SIG-M5 (cell line): ENCODE measurements around the gene PEX3.
"Not testable (repeated sequence)": the region's sequence is repeated elsewhere in the genome, so short reads cannot be mapped to it uniquely, and the experiment has no call there.

Experiments
- DNase-seq: peaks from one replicate; lab custom pipeline; 2025; lab: John Stamatoyannopoulos, UW

Gene PEX3

GRCh38 chr6:143507358-143508145 is 56.9 kb downstream of the PEX3 start:
- DNase-seq = no peak

GRCh38 chr6:143510326-143510725 is 59.7 kb downstream of the PEX3 start:
- DNase-seq = not testable (repeated sequence)

DNA sequence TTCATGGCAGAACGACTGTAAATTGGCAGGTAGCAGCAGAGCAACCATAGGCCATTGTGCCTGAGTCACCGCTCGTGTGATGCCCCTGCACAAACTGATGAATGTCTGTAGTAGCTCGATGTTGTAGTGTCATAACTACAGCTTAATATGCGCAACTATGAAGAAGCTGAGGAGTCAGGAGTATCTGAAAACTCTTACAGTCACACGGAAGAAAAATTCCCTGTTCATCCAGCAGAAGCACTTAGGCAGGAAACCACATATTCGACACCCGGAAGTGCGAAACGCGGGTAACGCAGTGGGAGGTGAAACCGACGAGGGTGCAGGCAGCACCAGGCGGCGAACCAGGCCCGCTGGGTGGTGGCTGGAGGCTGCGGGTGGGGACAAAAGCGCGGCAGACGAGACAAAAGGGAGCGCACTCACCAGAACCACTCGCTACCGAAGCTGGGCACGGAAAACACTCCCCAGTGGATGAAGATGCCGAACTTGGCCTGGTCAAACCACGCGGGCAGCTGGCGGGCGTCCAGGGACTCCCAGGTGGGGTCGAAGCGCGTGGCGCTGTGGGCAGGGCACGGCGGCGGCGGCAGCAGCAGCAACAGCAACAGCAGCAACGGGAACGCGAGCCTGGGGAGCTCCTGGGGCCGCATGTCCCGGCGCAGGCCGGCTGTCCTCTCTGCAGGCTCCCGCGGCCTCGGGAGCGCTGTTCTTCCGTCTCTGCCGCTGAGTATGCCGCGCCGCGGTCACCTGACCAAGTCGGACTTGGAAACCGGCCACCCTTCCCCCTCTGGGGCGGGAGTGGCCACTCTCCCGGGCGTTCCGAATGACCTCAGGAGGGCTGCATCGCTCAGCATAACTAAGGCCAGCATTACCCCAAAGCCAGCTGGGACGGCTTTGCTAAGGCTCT is 60.6 kb downstream of the PEX3 start, which contains the start of gene FUCA2:
Gene FUCA2, minus strand, starts transcription at position 730 of the 901 bp plus-strand sequence. Its CDS starts 86 bp downstream, at position 644.
- no peak for DNase-seq

- DNase-seq = no peak
Measured at GRCh38 chr6:143513410-143513809, 62.8 kb downstream of the PEX3 start.

DNA sequence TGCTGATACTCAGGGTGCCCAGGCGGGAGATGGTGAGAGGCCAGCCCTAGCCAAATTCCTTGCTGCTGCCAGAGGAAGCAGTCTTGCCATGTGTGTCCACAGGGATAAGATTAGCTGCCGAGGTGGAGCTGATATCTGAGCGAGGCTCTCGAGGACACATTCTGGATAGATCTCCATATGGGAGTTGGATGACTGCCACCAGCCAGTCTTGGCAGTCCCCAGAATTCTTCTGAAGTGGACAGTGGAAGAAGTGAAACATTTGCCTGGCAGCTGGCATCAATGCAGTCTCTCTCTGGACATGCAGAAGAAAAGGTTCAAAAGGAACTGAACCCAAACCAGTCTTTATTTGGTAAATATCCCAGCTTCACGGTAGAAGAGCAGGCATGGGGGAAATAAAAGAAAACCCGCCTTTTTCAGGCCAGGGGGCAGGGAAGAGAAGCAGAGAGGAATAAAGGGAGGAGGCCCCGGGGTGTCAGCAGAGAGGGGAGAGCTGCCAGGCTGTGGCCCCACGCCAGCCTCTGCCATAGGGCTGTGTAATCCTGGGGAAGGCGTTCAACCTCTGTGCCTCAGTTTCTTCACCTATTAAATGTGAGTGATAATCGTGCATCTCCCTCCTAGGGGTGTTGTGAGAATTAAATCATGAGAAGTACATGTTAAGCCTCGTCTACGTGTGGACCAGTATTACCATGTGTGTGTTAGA is 64.6 kb downstream of the PEX3 start:
- DNase-seq = no peak

- DNase-seq = no peak
Measured at GRCh38 chr6:143515766-143516355, 65.3 kb downstream of the PEX3 start.

DNA sequence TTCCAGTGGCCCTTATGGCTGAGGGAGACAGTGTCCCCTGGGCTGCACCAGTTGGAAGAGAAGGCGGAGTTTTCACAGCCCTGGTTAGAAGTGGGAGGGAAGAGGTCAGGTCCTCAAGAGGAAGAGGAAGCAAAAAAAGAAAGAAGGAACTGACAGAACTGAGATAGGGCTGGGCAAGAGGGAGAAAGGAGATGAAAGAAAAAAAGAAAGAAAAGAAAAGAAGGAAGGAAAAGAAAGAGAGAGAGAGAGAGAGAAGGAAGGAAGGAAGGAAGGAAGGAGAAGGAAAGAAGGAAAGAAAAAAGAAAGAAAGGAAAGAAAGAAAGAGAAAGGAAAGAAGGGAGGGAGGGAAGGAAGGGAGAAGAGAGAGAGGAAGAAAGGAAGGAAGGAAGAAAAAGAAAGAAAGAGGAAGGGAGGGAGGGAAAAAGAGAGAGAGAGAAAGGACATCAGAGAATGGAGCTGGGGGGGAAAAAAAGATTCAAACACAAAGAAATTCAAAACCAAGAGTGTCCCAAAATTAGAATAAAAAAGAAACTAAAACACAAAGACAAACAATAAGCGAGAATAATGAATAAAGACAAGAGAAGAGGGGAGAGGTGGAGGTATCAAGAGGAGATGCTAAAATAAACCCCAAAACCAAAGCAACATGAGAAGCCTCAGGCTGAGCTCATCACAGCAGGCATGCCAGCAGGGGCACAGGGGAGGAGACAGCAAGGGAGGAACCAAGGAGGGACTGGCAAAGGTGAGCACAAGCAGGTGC is 66.3 kb downstream of the PEX3 start:
- no peak for DNase-seq

- no peak for DNase-seq
Measured at GRCh38 chr6:143517447-143517773, 66.8 kb downstream of the PEX3 start.

- no peak for DNase-seq
Measured at GRCh38 chr6:143522039-143522600, 71.5 kb downstream of the PEX3 start.

DNA sequence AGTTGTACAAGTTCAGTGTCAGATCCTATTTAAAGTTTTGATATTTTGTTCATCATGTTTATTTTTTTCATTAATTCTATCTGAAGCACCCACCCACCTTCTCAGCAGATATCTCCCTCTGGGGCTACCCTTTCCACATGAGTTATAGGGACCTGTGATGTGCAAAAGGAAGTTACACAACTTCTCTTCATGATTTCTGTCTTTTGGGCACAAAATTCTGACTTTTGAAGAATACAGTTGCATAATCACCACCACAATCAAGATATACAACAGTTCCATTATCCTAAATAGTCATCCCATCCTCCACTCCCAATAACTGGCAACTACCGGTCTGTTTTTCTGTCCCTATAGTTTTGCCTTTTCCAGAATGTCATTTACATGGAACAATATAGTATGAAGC is 74.8 kb downstream of the PEX3 start:
- DNase-seq = no peak

DNA sequence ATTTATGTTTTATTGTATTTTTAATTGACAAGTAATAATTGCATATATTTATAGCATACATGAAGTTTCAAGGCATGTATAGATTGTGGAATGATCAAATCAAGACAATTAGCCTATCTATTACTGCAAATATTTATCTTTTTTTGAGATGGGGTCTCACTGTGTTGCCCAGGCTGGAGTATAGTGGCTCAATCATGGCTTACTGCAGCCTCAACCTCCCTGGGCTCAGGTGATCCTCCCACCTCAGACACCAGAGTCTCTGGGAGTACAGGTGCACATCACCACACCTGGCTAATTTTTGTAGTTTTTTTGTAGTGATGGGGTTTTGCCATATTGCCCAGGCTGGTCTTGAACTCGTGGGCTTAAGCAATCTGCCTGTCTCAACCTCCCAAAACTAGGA is 77.1 kb downstream of the PEX3 start:
- no peak for DNase-seq

GRCh38 chr6:143528164-143528811 is 77.7 kb downstream of the PEX3 start:
- DNase-seq = no peak

GRCh38 chr6:143529095-143529494 is 78.5 kb downstream of the PEX3 start:
- DNase-seq = no peak

GRCh38 chr6:143531720-143532499 is 81.3 kb downstream of the PEX3 start:
- DNase-seq = no peak

DNA sequence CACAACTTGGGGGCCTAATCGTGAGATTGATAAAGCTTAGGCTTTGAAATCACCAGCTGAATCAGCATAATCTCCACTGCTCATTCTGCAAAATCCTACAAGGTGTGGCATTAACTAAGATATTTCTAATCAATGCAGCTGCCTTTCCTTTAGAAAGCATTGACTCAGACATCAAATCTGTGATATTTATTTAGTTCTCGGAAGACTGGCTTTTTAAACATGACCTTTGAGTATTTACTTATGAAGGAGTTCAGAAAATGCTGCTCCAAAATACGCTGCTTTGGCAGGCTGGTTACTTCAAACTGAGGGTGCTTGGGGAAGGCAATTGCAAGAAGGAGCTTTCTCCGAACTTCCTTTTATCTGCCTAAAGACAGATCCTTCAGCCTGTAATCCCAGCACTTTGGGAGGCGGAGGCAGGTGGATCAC is 84.6 kb downstream of the PEX3 start:
- DNase-seq = no peak

DNA sequence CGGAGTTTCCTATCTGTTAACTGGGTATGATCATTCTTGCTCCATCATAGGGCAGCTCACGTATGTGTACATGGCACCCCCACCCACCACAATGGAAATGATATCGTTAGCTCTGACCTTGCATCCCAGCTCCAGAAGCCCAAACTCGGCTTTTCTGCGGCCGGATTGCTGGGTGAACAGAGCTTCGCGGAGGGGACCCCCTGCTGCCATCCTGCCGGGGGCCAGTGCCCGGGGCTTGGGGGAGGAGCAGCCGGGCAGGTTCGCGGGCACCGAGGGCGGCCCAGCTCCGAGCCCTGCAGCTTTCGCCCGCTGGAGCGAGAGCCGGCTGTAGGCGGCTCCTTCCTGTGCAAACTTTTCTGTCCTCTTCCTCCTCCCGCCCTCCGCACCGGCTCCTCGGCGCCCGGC is 85.9 kb downstream of the PEX3 start:
- no peak for DNase-seq

DNA sequence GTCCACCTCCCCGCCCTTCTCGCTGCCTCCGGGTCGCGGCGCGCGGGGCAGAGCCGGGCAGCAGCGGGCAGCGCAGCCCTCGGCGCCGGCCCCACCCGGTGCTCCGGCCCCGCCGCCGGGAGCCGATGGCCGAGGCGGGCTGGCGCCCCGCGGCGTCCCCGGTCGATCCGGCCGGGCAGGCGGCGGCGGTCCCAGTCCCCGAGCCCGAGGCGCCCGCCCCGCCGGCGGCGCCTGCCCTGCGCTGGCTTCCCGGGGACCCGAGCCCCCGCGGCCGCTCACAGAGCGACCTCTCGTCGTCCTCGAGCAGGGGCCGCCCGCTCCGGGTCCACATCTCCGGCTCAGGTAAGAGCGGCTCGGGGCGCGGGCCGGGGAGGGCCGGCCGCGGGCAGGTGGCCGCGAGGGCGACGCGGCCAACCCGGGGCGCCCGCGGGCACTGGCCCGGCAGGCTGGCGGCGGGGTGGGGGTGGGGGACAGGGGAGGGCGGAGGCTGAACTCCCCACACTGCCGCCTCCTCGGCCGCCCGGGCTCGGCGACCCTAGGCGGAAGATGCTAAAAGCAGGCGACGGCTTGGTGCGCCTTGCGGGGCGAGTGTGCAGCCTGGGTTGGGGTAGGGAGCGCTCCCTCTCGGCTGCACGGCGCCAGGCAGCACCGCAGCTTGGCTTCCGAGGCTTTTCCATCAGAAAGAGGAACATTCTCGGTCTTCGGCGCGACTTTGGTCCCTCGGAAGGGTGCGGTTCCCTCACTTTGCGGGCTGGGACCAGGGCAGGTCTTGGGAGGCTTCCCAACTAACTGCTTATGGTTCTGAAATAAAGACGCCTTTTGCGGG is 86.5 kb downstream of the PEX3 start:
- DNase-seq = peak; percentile 5

DNA sequence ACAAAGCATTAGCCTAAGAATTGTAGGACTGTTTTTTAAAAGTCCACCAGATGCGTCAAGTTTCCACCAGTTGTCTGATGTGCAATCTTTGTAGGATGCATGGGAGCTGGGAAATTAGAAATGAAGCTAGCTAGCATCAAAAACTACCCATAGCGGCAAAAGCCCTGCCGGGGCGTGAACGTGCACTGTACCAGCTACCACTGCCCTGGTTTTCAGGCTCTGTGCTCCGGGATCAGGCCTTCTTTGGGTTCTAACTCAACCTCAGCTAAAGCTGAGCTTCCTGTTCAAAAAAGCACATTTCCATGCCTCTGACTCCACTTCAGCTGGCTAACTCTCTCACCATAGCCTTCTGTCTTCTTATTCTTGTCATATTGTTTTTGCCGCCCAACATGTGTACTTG is 87.8 kb downstream of the PEX3 start:
- no peak for DNase-seq

- no peak for DNase-seq
Measured at GRCh38 chr6:143539106-143539505, 88.5 kb downstream of the PEX3 start.
